Trophoblast cell (in vitro differentiated cells and primary cell): ENCODE data around the gene SNIP1.

Experiments used
- DNase-seq, 2 donors: peaks; one replicate each; pipeline ENCODE4 v3.0.0-alpha.2; 2016
- H2AFZ ChIP-seq: 2 replicates; pipeline ENCODE4 v1.6.1; 2013; ENCODE audit warnings: low read length, moderate library complexity, mild to moderate bottlenecking; ENCODE audit not compliant: insufficient read depth, poor library complexity
- H2AK5ac ChIP-seq: 2 replicates; pipeline ENCODE4 v1.6.1; 2013; ENCODE audit warnings: mild to moderate bottlenecking, low read length
- H2BK120ac ChIP-seq: 2 replicates; pipeline ENCODE4 v1.6.1; 2013; ENCODE audit warnings: low read length, mild to moderate bottlenecking, moderate library complexity; ENCODE audit not compliant: insufficient read depth, poor library complexity
- H2BK12ac ChIP-seq: 2 replicates; pipeline ENCODE4 v1.6.1; 2013; ENCODE audit warnings: mild to moderate bottlenecking, low read length, moderate library complexity
- H2BK5ac ChIP-seq: 2 replicates; pipeline ENCODE4 v1.6.1; 2013; ENCODE audit warnings: low read length, low read depth, moderate library complexity, mild to moderate bottlenecking; ENCODE audit not compliant: poor library complexity
- H3K14ac ChIP-seq: 2 replicates; pipeline ENCODE4 v1.6.1; 2013; ENCODE audit warnings: mild to moderate bottlenecking, low read length
- H3K18ac ChIP-seq: 2 replicates; pipeline ENCODE4 v1.6.1; 2013; ENCODE audit warnings: mild to moderate bottlenecking, low read length
- H3K23ac ChIP-seq: 2 replicates; pipeline ENCODE4 v1.6.1; 2013; ENCODE audit warnings: low read length
- H3K27ac ChIP-seq: 2 replicates; pipeline ENCODE4 v1.5.1; 2013; ENCODE audit warnings: low read depth, mild to moderate bottlenecking, inconsistent platforms, low read length, moderate library complexity
- H3K27me3 ChIP-seq: 2 replicates; pipeline ENCODE4 v1.6.1; 2013; ENCODE audit warnings: inconsistent platforms, mild to moderate bottlenecking, low read length, moderate library complexity; ENCODE audit not compliant: insufficient read depth
- H3K36me3 ChIP-seq, 2 experiments: 1 replicate in 1 of 2; 2 replicates in 1 of 2; pipeline ENCODE4 v1.6.1; 2013; ENCODE audit warnings: low read length in 2 of 2, mild to moderate bottlenecking in 2 of 2, moderate library complexity in 1 of 2; ENCODE audit not compliant: insufficient read depth in 2 of 2, control insufficient read depth in 1 of 2
- H3K4ac ChIP-seq: 2 replicates; pipeline ENCODE4 v1.6.1; 2013; ENCODE audit warnings: low read depth, mild to moderate bottlenecking, low read length, moderate library complexity
- H3K4me1 ChIP-seq, 2 experiments: 1 replicate in 1 of 2; 2 replicates in 1 of 2; pipeline ENCODE4 v1.6.1; 2013; ENCODE audit warnings: low read length in 2 of 2, mild to moderate bottlenecking in 2 of 2, moderate library complexity in 1 of 2; ENCODE audit not compliant: insufficient read depth in 2 of 2, control insufficient read depth in 1 of 2
- H3K4me2 ChIP-seq: 2 replicates; pipeline ENCODE4 v1.6.1; 2013; ENCODE audit warnings: inconsistent platforms, mild to moderate bottlenecking, low read length, moderate library complexity
- H3K4me3 ChIP-seq: 2 replicates; pipeline ENCODE4 v1.5.1; 2013; ENCODE audit warnings: mild to moderate bottlenecking, low read depth, low read length, inconsistent platforms
- H3K79me1 ChIP-seq: one replicate; pipeline ENCODE4 v1.6.1; 2013; ENCODE audit warnings: low read length
- H3K79me2 ChIP-seq: 2 replicates; pipeline ENCODE4 v1.6.1; 2013; ENCODE audit warnings: low read length, mild to moderate bottlenecking; ENCODE audit not compliant: control insufficient read depth, insufficient read depth, poor library complexity
- H3K9ac ChIP-seq: 2 replicates; pipeline ENCODE4 v1.6.1; 2013; ENCODE audit warnings: mild to moderate bottlenecking, low read length
- H3K9me3 ChIP-seq: 2 replicates; pipeline ENCODE4 v1.6.1; 2013; ENCODE audit warnings: low read depth, mild to moderate bottlenecking, control low read depth, inconsistent platforms, low read length; ENCODE audit not compliant: insufficient read depth
- H4K12ac ChIP-seq: 2 replicates; pipeline ENCODE4 v1.6.1; 2013; ENCODE audit warnings: low read depth, mild to moderate bottlenecking, low read length, moderate library complexity
- H4K8ac ChIP-seq: 2 replicates; pipeline ENCODE4 v1.6.1; 2013; ENCODE audit warnings: low read depth, mild to moderate bottlenecking, low read length, moderate library complexity
- H4K91ac ChIP-seq: one replicate; pipeline ENCODE4 v1.6.1; 2013; ENCODE audit warnings: low read depth, mild to moderate bottlenecking, low read length, moderate library complexity
- WGBS: extraction: QIAGEN DNeasy Blood & Tissue Kit; methylation state at CpG from one replicate; pipeline ENCODE4 v1.1.7; 2013; ENCODE audit warnings: missing lambda C conversion rate; ENCODE audit not compliant: insufficient read length, insufficient coverage; ENCODE audit errors: extremely low coverage; 5-methylcytosine and 5-hydroxymethylcytosine counted together

The SNIP1 gene

GRCh38 chr1:37515185-37516034 is 38.7 kb downstream of the SNIP1 start:
- DNase-seq, result no peak
- Histone ChIP-seq H3K4me1 (peaks cover 5 to 6% of the 10 kb centered on the region in 2 experiments), H3K36me3 (peaks cover 4 to 5% of the 10 kb centered on the region in 2 experiments), H2BK120ac (no peak overlapping the region), H4K8ac (peak overlapping the region; percentile 81), H3K23ac (no peak overlapping the region), H3K18ac (no peak overlapping the region), H3K4ac (no peak overlapping the region), H3K4me2 (peak overlapping the region; percentile 92), H2AK5ac (no peak overlapping the region), H2BK5ac (no peak overlapping the region), H4K12ac (peak overlapping the region; percentile 37), H3K27me3 (no peaks in the 10 kb centered on the region), H3K9me3 (no peaks in the 10 kb centered on the region), H3K79me2 (peaks cover 7% of the 10 kb centered on the region), H3K14ac (no peak overlapping the region), H3K9ac (peak overlapping the region; percentile 57), H2BK12ac (no peak overlapping the region), H4K91ac (peak overlapping the region; percentile 67), H3K27ac (peak overlapping the region; percentile 66), H3K4me3 (peak overlapping the region; percentile 65), H3K79me1 (peaks cover 7% of the 10 kb centered on the region), H2AFZ (peak overlapping the region; percentile 47)
- no CpG with 5 or more reads among the region's 18 CpGs for WGBS

- H3K36me3 ChIP-seq, result peaks cover 4 to 5% of the 10 kb centered on the region in 2 experiments
- no CpG with 5 or more reads among the region's 100 CpGs for WGBS
- peak within 1 kb of the TSS; percentile 70 for H3K9ac ChIP-seq
- H4K91ac ChIP-seq, result peak within 1 kb of the TSS; percentile 86
- peak within 1 kb of the TSS; percentile 66 for H3K27ac ChIP-seq
- H3K4me2 ChIP-seq, result peak within 1 kb of the TSS; percentile 92
- peaks cover 5 to 6% of the 10 kb centered on the region in 2 experiments for H3K4me1 ChIP-seq
- H4K12ac ChIP-seq, result peak within 1 kb of the TSS; percentile 89
- no peaks in the 10 kb centered on the region for H3K9me3 ChIP-seq
- no peak within 1 kb of the TSS for H3K23ac ChIP-seq
- peak within 1 kb of the TSS; percentile 77 for H2BK120ac ChIP-seq
- H2BK5ac ChIP-seq, result peak within 1 kb of the TSS; percentile 47
- peak; percentile 76 to 93 for DNase-seq
- peak within 1 kb of the TSS; percentile 83 for H3K4me3 ChIP-seq
- no peak within 1 kb of the TSS for H2AK5ac ChIP-seq
- H3K18ac ChIP-seq, result peak within 1 kb of the TSS; percentile 93
- peak within 1 kb of the TSS; percentile 96 for H2AFZ ChIP-seq
- peaks cover 7% of the 10 kb centered on the region for H3K79me2 ChIP-seq
- peak within 1 kb of the TSS; percentile 91 for H3K14ac ChIP-seq
- H2BK12ac ChIP-seq, result peak within 1 kb of the TSS; percentile 30
- H3K4ac ChIP-seq, result peak within 1 kb of the TSS; percentile 42
- peaks cover 7% of the 10 kb centered on the region for H3K79me1 ChIP-seq
- no peaks in the 10 kb centered on the region for H3K27me3 ChIP-seq
- peak within 1 kb of the TSS; percentile 97 for H4K8ac ChIP-seq
Measured at GRCh38 chr1:37514350-37515184, 39.5 kb downstream of the SNIP1 start, which contains the start of gene MEAF6. Gene MEAF6, minus strand, starts transcription at chr1:37514766. Its CDS starts 20 bp downstream, at chr1:37514746.

GRCh38 chr1:37513795-37514349 is 40.2 kb downstream of the SNIP1 start:
- Histone ChIP-seq H3K79me1 (peaks cover 7% of the 10 kb centered on the region), H2AFZ (no peak overlapping the region), H3K4me3 (peak overlapping the region; percentile 83), H3K27me3 (no peaks in the 10 kb centered on the region), H3K9ac (peak overlapping the region; percentile 20), H2BK12ac (no peak overlapping the region), H4K8ac (no peak overlapping the region), H2AK5ac (no peak overlapping the region), H4K12ac (no peak overlapping the region), H3K36me3 (peaks cover 5% of the 10 kb centered on the region in 2 experiments), H3K18ac (peak overlapping the region; percentile 74), H3K79me2 (peaks cover 7% of the 10 kb centered on the region), H3K23ac (no peak overlapping the region), H2BK5ac (no peak overlapping the region), H3K27ac (no peak overlapping the region), H3K9me3 (no peaks in the 10 kb centered on the region), H3K4ac (no peak overlapping the region), H4K91ac (peak overlapping the region; percentile 86), H2BK120ac (no peak overlapping the region), H3K4me1 (peaks cover 5 to 6% of the 10 kb centered on the region in 2 experiments), H3K14ac (no peak overlapping the region), H3K4me2 (peak overlapping the region; percentile 91)
- WGBS, result no CpG with 5 or more reads among the region's 26 CpGs
- DNase-seq, result peak; percentile 7 to 30

- no peaks in the 10 kb centered on the region for H3K9me3 ChIP-seq
- H2AFZ ChIP-seq, result no peak overlapping the region
- H2BK5ac ChIP-seq, result no peak overlapping the region
- H3K27me3 ChIP-seq, result no peaks in the 10 kb centered on the region
- H3K27ac ChIP-seq, result no peak overlapping the region
- no CpG with 5 or more reads among the region's 4 CpGs for WGBS
- no peak overlapping the region for H3K9ac ChIP-seq
- H4K91ac ChIP-seq, result no peak overlapping the region
- no peak overlapping the region for H3K4me2 ChIP-seq
- H4K8ac ChIP-seq, result no peak overlapping the region
- no peak overlapping the region for H2AK5ac ChIP-seq
- no peak overlapping the region for H3K4me3 ChIP-seq
- no peak overlapping the region for H2BK120ac ChIP-seq
- H3K23ac ChIP-seq, result no peak overlapping the region
- H3K79me1 ChIP-seq, result no peaks in the 10 kb centered on the region
- peaks cover 5 to 6% of the 10 kb centered on the region in 2 experiments for H3K4me1 ChIP-seq
- no peak overlapping the region for H3K18ac ChIP-seq
- peaks cover 3% of the 10 kb centered on the region for H3K79me2 ChIP-seq
- no peak overlapping the region for H3K14ac ChIP-seq
- DNase-seq, result no peak
- H2BK12ac ChIP-seq, result no peak overlapping the region
- H3K4ac ChIP-seq, result no peak overlapping the region
- H4K12ac ChIP-seq, result no peak overlapping the region
- H3K36me3 ChIP-seq, result peaks cover 12 to 16% of the 10 kb centered on the region in 2 experiments
Measured at GRCh38 chr1:37509181-37509580, 44.9 kb downstream of the SNIP1 start.
